Measurements from ENCODE around the gene NACA2. TPM values are rescaled to one million over a fixed set of nuclear protein-coding genes. Genes with fewer than 3 reads are reported as not detected.
A peak's percentile ranks its signal among the peaks of the same experiment; 100 is the strongest.

Gene NACA2
- total and polyA plus RNA-seq, 2 of the 8 experiments (the other 6 are each of a cell fraction or from before 2014, with no cell fraction given) = not detected

- H4K8ac ChIP-seq (ENCODE audit: extremely low read depth, insufficient read depth, low read length) = no peak overlapping the region
- H3K79me2 ChIP-seq (ENCODE audit: control insufficient read depth in 1 of 2, insufficient read depth in 2 of 2, low read length in 2 of 2) = no peaks in the 10 kb centered on the region
- no peak overlapping the region for H2BK20ac ChIP-seq (ENCODE audit: low read length)
- no peak overlapping the region for H2BK120ac ChIP-seq (replicated peaks; ENCODE audit: low read depth, low read length)
- no peak for FAIRE-seq
- no peaks in the 10 kb centered on the region for H3K27me3 ChIP-seq (replicated peaks in 1 of 4; ENCODE audit: control insufficient read depth in 3 of 4, extremely low read depth in 1 of 4, insufficient read depth in 3 of 4, low read length in 3 of 4)
- H3K56ac ChIP-seq (replicated peaks; ENCODE audit: insufficient read length, low read depth, low read length) = no peak overlapping the region
- H3K4me3 ChIP-seq (ENCODE audit: extremely low read depth in 1 of 4, insufficient read depth in 2 of 4, low read depth in 3 of 4, low read length in 4 of 4) = no peak overlapping the region
- no peaks in the 10 kb centered on the region for H3K23me2 ChIP-seq (ENCODE audit: low read depth, low read length)
- H3K18ac ChIP-seq (ENCODE audit: extremely low read depth, low read length) = no peak overlapping the region
- no peak overlapping the region for H4K91ac ChIP-seq (replicated peaks; ENCODE audit: insufficient read length, low read length)
- H3K4me1 ChIP-seq (replicated peaks in 1 of 4; ENCODE audit: control insufficient read depth in 3 of 4, insufficient read depth in 4 of 4, low read length in 3 of 4) = no peaks in the 10 kb centered on the region
- H2AK5ac ChIP-seq (ENCODE audit: low read depth, low read length) = no peak overlapping the region
- ChIA-PET POLR2A (ENCODE audit: partially characterized antibody) (no interaction called here), CTCF (ENCODE audit: partially characterized antibody) (interaction anchor here (0.6 to 1.3 kb wide), 7 partner anchors 9 to 998 kb away, joined by 3 to 6 read pairs (median 3); no protein-coding TSS in a partner anchor)
- no peak overlapping the region for H2BK15ac ChIP-seq (ENCODE audit: low read length)
- no peaks in the 10 kb centered on the region for H4K20me1 ChIP-seq (replicated peaks in 1 of 2; ENCODE audit: control insufficient read depth in 1 of 2, insufficient read depth in 2 of 2, low read length in 2 of 2)
- no peak overlapping the region for H2BK12ac ChIP-seq (ENCODE audit: low read depth, low read length)
- H2AFZ ChIP-seq (ENCODE audit: low read length) = no peak overlapping the region
- H3K4me2 ChIP-seq (ENCODE audit: insufficient read depth in 1 of 2, low read depth in 2 of 2, low read length in 2 of 2) = no peak overlapping the region
- H3K79me1 ChIP-seq (ENCODE audit: low read depth, low read length) = no peaks in the 10 kb centered on the region
- no peak overlapping the region for H4K5ac ChIP-seq (ENCODE audit: insufficient read length, low read depth, low read length)
- no peak overlapping the region for H3K23ac ChIP-seq (ENCODE audit: insufficient read length)
- H3K27ac ChIP-seq (ENCODE audit: low read depth, low read length) = no peak overlapping the region
- no peaks in the 10 kb centered on the region for H3K9me3 ChIP-seq (ENCODE audit: insufficient read depth in 2 of 2, low read depth in 1 of 2, low read length in 1 of 2)
- H3K14ac ChIP-seq (ENCODE audit: insufficient read length) = no peak overlapping the region
- 74% methylated on average over 3 of the region's 3 CpGs; no CpG with 5 or more reads in 1 of the 2 experiments for WGBS, 2 experiments (ENCODE audit: extremely low coverage in 1 of 2, insufficient coverage in 1 of 2, insufficient read length in 1 of 2, insufficient replicate concordance in 2 of 2, low coverage in 1 of 2, low lambda C conversion rate in 2 of 2, missing lambda C conversion rate in 1 of 2)
- H2BK5ac ChIP-seq (ENCODE audit: low read depth, low read length) = no peak overlapping the region
- no peak overlapping the region for H3K4ac ChIP-seq (replicated peaks; ENCODE audit: insufficient read length, low read depth, low read length)
- H3K36me3 ChIP-seq (ENCODE audit: control insufficient read depth in 2 of 4, insufficient read depth in 4 of 4, low read length in 3 of 4) = no peaks in the 10 kb centered on the region
- H3K9ac ChIP-seq (replicated peaks in 1 of 4; ENCODE audit: extremely low read depth in 1 of 4, low read depth in 3 of 4, low read length in 3 of 4) = no peak overlapping the region
- DNase-seq (ENCODE audit: low read depth in 1 of 2, low spot score in 2 of 2) = no peak
- TF ChIP-seq RAD21 (IDR thresholded peaks at IDR 0.05 in 1 of 2, conservative IDR thresholded peaks at IDR 0.05 in 1 of 2; ENCODE audit: low read depth in 2 of 2, low read length in 2 of 2) (no peak), YY1 (IDR thresholded peaks at IDR 0.05; ENCODE audit: low read depth, low read length) (no peak), KDM1A (IDR thresholded peaks at IDR 0.05; ENCODE audit: borderline replicate concordance, low read length) (no peak), MAX (IDR thresholded peaks at IDR 0.05) (no peak), SRF (IDR thresholded peaks at IDR 0.05; ENCODE audit: low read depth, low read length) (no peak), HDAC2 (IDR thresholded peaks at IDR 0.05; ENCODE audit: borderline replicate concordance in 1 of 2, low read depth in 2 of 2, low read length in 2 of 2) (no peak), SUZ12 (IDR thresholded peaks at IDR 0.05; ENCODE audit: low read length) (no peak), RFX5 (IDR thresholded peaks at IDR 0.05; ENCODE audit: borderline replicate concordance, low read depth, low read length) (no peak), RNF2 (IDR thresholded peaks at IDR 0.05; ENCODE audit: borderline replicate concordance, low read depth, low read length, missing control alignments, poor library complexity, severe bottlenecking) (no peak), CHD1 (IDR thresholded peaks at IDR 0.05; ENCODE audit: low read depth, low read length) (no peak)
- TF ChIP-seq, protein P1, sequence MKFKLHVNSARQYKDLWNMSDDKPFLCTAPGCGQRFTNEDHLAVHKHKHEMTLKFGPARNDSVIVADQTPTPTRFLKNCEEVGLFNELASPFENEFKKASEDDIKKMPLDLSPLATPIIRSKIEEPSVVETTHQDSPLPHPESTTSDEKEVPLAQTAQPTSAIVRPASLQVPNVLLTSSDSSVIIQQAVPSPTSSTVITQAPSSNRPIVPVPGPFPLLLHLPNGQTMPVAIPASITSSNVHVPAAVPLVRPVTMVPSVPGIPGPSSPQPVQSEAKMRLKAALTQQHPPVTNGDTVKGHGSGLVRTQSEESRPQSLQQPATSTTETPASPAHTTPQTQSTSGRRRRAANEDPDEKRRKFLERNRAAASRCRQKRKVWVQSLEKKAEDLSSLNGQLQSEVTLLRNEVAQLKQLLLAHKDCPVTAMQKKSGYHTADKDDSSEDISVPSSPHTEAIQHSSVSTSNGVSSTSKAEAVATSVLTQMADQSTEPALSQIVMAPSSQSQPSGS (IDR thresholded peaks at IDR 0.05; ENCODE audit: low read length) = 0 out of 2 replicates have a peak, but pooled peaks have one; percentile 39
These were observed 7.8 kb downstream of the NACA2 start for GRCh38 chr17:61583242-61583641.
